Amniotic stem cell (primary cell): ENCODE measurements around the gene USP10.

Experiments
- DNase-seq: peaks from one replicate; lab custom pipeline; 2025; lab: John Stamatoyannopoulos, UW

Gene USP10

DNA sequence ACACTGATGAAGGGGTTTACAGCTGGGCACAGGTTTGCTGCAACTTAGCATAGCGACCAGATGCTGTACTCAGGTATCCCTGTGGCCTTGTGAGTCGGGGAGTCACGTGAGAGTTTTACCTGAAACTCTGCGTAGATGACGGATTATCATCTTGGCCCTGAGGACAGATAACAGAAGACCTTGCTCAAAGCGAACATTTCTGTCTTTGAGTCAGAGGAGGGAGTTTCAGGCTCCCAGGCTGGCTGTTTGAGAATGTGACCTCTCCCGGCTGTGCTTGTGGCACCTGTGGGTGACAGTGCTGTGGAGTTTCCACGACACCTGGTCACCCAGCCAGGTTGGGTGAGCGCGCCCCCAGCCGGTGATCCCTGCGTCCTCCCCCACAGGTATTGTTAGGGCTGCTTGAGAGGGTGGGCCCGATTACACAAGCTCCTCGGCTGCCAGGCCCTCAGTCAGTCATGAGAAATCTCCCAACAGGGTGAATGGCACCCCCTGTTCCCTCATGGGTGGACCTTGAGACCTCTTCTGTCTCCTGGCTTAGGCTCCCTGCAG, 75.5 kb downstream of the USP10 start:
- DNase-seq, result no peak

DNA sequence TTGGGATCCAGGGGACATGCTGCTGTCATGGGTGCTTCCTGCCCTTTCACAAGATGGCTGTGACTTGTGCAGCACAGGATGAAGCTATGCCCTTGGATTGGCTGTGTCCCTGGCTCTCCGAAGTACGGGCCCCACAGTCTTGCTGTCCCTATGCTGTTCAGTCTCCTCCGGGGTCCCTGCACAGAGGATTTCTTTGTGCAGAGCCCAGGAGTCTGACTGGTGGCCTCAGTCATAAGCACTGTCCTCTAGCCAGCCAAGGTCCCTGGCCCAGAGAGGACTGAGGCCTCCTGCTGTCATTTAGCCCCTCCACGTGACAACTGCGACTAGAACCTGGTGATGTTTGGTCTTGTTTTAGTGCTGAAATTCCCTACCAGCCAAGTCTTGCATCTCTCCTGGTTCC, 77.6 kb downstream of the USP10 start:
- DNase-seq, result no peak

DNA sequence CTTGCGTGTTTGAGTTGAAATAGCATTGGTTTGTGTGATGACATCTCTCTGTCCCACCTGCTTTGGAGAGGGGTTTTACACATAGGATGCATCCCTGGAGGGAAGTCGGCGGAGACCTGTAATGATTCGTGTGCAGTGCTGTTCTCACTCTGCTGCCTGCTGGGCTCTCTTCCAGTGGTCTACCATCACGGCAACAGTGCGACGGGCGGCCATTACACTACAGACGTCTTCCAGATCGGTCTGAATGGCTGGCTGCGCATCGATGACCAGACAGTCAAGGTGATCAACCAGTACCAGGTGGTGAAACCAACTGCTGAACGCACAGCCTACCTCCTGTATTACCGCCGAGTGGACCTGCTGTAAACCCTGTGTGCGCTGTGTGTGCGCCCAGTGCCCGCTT, 78.9 kb downstream of the USP10 start:
- DNase-seq, result no peak

DNA sequence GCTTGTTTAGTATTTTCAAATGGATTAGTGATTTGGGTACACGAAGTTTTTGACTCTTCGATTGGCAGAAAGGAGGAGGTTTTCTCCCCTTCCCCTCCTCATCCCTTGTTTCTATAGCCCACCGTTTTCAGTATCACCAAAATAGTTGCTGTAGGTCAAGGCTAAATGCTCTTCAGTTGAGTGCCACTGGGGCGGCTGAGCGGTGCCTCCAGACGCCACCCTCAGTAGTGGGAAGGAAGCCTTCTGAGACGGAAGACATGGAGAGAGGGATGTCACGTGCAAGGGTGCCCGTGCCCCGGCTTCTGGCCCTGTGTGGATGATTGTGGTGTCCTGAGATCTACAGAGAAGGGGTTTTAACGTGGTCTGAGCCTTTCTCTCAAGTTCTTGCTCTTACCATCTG, 80.3 kb downstream of the USP10 start:
- DNase-seq, result no peak

DNA sequence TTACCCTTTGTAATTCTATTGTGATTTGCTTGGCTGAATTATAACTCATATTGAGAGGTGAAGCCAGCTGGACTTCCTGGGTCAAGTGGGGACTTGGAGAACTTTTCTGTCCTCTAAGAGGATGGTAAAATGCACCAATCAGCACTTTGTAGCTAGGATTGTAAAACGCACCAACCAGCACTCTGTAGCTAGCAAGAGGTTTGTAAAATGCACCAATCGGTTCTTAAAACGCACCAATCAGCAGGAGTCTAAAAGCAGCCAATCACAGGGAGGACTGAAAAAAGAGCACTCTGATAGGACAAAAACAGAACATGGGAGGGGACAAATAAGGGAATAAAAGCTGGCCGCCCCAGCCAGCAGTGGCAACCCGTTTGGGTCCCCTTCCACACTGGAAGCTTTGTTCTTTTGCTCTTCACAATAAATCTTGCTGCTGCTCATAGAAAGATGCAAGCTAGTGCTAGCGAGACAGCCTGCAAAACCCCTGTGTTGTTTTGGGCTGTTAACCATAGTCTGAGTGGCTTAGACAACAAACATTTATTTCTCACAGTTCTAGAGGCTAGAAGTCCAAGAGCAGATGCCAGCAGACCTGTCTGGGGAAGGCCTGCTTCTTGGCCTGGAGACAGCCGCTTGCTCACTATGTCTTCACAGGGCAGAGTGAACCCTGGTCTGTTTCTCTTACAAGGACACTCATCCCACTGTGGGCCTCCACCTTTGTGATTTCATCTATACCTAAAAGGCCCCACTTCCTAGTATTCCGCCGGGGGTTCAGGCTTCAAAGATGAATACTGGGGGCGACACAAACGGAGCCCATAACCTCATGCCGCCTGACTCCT, 81.0 kb downstream of the USP10 start:
- no peak for DNase-seq

DNA sequence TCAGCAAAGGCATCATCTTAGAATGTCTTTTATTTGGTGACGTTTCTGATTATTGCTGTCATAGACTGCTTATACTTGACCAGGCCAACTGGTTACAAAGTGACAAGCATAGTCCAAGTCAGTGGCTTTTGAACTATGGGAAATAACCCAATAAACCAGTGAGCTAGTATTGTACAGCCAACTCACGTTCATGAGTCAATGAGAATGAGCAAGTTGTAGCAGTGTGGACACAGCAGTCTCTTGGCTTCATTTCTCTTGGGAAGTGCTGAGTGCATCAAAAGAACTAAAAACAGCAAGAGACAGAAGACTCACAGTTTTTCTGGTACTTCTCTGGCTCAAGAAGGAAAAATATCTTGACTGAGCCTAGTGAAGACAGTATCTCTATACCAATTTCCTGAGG, 83.0 kb downstream of the USP10 start:
- no peak for DNase-seq

DNA sequence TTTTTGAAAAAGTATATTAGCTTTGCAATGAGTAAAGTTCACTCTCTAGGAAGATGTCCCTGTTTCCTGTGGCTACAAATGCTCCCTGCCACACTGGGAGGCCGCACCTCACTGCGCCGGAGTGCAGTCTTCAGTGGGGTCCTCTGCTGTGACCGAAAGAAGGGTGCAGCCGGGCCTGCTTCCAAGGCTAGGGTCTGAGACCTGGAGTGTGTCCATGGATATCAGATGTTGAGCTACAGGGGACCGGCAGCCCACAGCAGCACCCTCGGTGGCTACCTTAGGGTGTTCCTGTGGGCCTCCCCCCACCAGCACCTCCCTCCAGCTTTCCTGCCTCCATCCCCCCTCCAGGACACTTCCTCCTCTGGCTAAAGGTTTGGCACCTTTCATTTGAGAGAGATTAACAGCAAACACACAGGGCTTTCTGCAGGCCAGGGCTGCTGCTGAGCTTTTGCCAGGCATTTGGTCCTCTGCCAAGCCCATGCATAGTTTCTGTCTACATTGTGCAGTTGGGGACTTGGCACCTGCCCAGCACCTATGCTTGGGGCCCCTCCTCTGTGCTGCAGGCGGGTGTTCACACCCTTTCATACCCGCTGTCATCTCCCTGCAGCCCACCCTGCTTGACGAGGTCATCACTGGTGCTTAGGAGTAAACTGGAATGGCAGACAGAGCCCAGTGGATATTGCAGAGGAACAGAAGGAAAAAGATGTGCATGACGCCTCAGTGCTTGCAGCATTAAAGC, 86.2 kb downstream of the USP10 start:
- no peak for DNase-seq

DNA sequence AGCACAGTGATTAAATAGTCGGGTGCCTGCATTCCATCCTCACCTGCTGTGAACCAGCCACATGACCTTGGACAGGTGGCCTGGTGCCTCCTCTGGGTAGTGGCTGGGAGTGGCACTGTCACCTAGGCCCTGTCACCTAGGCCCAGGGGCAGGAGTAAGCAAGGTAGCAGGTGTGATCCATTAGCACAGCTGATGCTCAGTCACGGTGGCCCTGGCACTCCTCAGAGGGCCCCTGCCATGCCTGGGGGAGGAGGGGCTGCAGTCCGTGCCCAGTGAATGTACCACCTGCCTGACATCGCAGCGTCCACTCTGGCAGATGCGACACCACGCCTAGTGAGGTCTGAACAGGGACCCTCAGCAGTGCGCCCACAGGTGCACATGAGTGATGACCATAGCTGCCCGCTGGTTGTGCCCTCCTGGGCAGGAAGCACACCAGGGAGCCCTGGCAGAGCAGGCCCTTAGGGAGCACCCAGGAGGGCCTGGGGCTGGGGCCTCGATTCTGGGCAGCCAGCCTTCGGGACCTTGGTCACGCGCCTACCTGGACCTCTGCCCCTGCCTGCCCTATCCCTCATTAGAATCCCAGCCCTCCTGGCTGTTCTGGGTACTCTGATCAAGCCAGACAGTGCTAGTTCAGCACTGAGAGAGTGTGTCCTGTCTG, 86.9 kb downstream of the USP10 start:
- no peak for DNase-seq

DNA sequence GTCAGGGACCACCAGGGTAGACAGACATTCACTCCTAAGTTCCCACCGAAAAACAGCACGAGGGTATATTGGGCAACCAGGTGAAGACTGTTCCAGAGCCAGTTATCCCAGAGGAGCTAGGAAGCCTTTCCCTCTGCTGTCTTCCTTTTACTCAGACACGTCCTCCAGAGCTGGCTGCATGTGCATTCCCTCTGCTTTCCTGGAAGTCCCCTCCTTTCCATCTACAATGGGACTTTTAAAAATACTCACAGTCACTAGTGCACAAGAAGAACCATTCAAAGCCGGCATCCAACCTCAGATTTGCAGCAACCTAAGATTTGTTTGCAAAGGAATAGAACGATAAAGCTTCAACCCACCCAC, 87.4 kb downstream of the USP10 start:
- no peak for DNase-seq

DNA sequence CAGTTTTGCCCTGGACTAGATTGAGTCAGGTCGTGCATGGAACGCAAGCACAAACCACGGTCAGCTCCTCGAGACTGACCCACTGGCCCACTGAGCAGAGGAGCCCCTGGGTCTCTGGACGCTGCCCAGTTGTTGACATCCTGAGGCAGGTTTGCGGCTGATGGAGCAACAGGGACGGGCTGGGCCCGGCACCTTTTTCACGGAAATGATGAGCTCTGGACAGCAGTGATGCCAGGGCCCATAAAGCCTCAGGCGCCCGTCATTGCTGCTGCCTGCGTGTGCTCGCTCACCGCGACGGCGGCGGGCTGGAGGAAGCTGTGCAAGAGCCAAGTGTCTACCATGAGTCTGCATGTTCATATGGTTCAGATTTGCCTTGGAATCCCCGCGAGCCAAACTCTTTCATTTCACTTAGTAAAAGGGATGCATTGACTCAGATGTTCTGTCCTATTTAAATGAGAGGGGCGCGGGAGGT, 89.2 kb downstream of the USP10 start:
- DNase-seq, result peak; percentile 81

DNA sequence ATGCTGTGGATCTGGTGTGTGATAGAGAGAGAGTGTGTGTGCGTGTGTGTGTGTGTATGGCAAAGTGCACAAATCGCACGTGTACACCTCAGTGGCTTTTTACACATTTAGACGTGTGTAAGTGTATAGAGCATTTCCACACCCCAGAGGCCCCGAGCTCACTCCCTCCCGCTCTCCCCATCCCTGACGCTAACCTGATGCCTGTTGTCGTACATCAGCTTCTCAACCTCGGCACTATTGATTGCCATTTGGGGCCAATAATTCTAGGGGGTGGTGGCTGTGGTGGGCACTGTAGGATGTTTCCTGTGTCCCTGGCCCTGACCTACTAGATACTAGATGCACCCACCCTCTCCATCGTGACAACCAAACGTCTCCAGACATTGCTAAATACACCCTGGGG, 89.6 kb downstream of the USP10 start:
- DNase-seq, result no peak

DNA sequence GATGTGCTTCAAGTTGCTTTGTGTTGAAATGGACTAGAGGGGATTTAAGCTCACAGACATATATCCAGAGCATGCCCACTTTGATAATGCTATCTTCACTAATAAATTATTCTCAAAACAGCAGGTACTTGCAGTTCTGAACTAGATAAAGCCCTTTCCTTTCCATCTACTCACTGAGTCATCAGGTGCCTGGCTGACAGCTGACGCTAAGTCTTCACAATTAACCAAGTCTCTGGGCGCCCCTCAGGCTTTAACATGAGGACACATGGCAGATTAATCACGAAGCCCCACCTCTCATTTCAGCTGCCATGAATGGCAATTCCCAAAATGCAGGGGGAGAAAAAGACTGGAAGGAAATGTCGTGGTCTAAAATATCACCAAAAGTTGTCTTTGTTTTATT, 90.5 kb downstream of the USP10 start:
- DNase-seq, result no peak

DNA sequence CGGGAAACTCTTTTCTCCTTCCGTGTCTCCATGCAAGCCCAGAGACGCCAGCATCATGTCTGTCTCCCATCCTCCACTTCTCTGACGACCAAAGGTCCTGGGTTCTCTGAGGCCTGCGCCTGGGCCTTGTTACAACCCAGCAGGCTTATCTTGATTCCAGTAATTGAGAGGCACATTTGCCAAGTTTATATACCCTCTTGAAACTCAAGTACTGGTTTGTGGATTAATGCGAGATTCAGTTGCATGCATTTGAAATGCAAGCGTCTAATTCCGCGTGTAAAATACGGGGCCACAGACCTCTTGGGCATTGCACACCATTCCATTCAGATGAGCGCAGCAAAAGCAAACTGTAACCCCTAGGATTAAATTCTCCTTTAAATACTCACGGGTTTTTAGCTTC, 91.3 kb downstream of the USP10 start:
- no peak for DNase-seq

DNA sequence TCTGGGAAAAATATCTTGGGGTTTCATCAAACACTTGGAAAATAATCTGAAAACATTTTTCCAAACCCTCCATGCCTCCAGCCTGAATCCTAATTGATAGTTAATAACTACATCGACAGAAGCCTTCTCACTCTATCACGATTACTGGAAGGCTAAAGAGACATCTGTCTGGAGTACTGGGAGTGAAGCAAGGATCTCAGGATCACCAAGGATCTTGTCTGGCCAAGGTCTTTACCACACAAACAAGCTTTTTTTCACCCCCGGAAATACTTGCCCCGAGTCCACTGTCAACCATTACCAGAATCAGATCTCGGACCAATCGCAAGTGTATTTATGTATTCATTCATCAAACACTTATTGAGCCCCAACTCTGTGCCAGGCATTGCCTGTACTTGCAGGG, 91.7 kb downstream of the USP10 start:
- no peak for DNase-seq

DNA sequence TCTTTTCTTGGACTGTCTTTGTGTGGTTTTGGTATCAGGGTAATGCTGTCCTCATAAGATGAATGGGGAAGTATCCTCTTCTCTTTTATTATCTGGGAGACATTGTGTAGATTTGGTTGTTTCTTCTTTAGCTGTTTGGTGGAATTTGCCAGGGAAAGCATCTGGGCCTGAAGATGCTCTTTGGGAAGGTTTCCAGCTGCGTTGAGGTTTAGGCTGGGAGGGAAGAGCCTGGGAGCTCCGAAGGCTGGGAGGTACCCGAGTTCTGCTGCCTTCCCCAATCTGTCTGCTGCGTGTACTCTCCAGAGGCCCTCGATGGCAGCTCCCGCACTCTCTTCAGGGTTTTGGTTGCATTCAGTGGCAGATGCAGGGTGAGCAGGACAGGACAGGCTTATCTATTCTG, 94.4 kb downstream of the USP10 start:
- no peak for DNase-seq

DNA sequence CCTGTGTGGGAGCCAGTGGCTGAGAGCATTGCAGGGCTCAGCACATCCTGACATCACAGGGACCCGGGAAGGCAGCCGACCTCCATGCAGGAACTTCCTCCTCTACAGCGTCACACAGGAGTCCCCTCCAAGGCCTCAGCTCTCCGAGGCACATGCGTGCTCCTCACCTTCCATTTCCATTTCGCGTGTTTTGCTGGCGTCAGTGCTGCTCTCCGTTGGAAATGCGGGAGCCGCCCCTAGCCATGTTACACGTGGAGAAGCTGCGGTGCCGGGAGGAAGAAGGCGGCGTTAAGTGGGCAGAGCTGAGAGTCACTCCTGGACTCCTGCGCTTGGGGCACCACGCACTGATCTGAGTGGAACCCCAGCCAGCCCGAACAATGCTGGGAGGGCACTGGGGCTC, 94.8 kb downstream of the USP10 start:
- DNase-seq, result no peak

DNA sequence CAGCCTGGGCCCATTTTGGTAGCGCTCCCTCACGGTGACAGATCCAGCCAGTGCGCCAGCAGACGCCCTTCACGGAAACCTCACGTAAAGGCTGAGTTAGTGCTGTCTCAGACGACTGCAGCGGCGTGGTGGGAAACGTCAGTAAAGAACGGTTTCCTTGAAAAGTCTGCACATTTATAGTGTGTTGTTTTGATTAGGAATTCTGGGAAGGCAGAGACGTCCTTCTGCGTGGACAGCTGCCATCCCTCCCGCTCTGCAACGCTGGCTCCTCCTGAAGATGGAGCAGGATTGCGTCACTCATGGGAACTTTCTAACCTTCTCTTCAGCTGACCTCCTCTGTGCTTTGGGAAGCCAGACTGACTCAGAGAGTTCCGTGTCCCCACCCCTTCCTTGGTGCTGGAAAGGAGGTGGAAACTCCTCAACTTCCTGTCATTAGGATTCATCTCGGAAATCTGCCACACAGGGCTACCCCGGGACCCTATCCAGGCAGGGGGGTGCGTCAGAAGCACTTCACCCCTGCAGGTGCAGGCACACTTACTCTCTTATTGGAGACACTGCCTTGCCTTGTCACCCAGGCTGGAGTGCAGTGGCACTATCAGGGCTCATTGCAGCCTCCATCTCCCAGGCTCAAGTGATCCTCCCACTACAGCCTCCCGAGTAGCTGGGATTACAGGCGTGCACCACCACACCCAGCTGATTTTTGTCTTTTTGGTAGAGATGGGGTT, 95.7 kb downstream of the USP10 start:
- no peak for DNase-seq

DNA sequence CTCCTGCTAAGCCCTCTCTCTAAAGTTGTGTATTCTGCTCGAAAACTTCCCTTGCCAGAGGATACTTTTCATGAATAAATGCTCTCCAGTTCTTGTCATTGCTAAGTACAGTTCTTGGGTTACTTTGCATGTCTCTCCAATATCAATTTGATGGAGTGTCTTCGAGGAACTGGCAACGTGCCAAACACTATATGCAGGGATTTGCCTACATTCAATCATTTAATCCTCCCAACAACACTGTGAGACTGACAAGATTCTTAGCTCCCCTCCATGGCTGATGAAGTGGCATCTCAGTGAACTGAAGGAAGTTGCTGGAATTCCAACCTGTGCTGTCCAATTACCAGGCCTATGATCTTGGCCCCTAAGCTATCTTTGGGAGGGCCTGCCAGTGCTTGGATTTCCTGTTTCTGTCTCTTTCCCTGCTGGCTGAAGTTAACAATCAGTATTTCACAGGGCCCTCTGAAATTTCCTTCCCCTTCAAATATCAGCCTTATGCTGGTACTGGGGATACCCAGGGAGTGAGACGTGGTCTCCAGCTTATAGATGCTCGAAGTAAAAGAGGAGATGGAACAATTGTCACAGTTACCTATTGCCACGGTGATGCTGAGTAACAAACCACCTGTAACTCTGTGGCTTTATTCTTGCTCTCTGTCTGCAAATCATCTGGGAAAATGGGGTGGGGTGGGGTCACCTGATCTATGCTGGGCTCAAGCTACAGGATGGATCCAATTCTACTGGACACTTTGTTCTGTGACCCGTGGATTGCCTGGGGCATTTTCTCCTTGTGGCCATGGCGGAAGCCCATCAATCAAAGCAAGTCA, 100.6 kb downstream of the USP10 start:
- DNase-seq, result no peak

DNA sequence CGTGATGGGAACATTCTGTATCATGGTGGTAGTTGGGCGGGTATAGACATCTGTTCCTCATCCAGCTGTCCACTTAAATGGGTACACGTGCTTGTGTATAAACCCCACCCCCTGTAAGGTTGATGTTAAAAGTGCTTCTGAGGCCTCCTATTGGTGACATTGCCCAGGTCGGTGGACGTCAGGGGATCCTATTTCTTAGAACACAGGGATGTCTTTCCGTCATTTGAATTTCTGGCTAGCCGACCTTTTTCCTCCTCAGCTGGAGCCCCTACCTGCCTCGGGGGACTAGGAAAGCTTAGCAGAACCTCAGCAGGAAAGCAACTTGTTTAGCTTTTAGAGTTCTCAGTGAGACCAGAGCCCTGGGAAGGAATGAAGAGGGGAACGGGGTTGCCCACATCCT, 103.3 kb downstream of the USP10 start:
- DNase-seq, result no peak

DNA sequence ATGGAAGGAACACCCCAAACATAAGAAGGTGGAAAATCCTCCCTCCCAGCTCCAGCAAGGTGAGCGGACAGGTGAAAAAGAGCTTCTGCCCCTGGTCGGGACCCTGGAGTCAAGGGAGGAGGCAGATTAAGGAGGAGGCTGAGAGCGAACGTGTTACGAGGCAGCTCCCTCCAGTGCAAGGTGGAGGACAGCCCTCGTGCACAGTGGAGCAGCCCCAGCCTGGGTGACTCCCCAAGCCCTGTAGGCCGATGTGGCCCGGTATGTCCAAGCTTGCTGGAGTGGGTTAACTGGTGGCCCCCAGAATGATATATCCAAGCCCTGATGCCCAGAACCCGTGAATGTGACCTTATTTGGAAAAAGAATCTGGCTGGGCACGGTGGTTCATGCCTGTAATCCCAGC, 104.5 kb downstream of the USP10 start:
- no peak for DNase-seq

DNA sequence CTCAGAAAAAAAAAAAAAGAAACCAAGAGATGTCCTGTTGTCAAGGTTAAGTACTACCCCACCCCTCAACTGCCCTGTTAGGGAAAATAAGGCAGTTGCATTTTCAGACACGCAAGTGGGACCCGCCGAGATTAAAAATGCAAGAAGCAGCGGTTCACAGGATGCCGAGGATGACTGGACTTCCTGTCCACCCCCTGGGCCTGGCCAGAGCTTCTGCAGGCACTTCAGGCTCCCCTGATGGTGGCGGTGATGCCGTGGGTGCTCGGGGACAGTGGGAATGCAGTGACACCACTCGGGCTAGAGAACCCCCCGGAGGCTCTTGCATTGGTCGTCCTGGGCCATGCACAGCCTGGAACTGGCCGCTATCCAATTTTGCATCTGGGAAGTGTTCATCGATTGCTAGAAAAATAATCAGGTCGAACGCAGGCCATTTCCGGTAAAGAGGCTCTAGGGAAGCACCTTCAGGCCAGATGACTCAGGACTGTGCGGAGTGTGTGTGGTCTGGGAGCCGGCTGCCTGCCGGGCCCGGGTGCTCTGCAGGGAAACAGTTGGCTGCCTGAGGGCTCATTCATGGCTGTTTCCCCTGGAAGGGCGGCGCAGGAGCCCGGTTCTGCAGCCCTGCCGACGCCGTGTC, 106.6 kb downstream of the USP10 start:
- peak; percentile 85 for DNase-seq
